ENCODE measurements around the gene WDFY1.

- TF ChIP-seq, protein P1, sequence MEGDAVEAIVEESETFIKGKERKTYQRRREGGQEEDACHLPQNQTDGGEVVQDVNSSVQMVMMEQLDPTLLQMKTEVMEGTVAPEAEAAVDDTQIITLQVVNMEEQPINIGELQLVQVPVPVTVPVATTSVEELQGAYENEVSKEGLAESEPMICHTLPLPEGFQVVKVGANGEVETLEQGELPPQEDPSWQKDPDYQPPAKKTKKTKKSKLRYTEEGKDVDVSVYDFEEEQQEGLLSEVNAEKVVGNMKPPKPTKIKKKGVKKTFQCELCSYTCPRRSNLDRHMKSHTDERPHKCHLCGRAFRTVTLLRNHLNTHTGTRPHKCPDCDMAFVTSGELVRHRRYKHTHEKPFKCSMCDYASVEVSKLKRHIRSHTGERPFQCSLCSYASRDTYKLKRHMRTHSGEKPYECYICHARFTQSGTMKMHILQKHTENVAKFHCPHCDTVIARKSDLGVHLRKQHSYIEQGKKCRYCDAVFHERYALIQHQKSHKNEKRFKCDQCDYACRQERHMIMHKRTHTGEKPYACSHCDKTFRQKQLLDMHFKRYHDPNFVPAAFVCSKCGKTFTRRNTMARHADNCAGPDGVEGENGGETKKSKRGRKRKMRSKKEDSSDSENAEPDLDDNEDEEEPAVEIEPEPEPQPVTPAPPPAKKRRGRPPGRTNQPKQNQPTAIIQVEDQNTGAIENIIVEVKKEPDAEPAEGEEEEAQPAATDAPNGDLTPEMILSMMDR (IDR thresholded peaks at IDR 0.05), result no peak
- TF ChIP-seq POLR2AphosphoS5 (IDR thresholded peaks at IDR 0.05) (no peak), EP300 (IDR thresholded peaks at IDR 0.05) (no peak), POLR2A (IDR thresholded peaks at IDR 0.05) (no peak)
Measured at GRCh38 chr2:223947711-223948205, 2.6 kb upstream of the WDFY1 start.
